HL-60 (cell line): ENCODE results near the gene RHOJ.

Experiments
- CTCF ChIP-seq: IDR thresholded peaks from one replicate; pipeline ENCODE4 v1.5.1; 2011; ENCODE audit warnings: low read length, control low read depth, inconsistent platforms; ENCODE audit not compliant: insufficient read depth
- GABPA ChIP-seq: IDR thresholded peaks from 2 replicates; pipeline ENCODE4 v1.6.1; 2012; ENCODE audit warnings: low read depth
- POLR2AphosphoS5 ChIP-seq: IDR thresholded peaks from 2 replicates; pipeline ENCODE4 v1.6.1; 2012; ENCODE audit warnings: low read depth
- SPI1 ChIP-seq: IDR thresholded peaks from 2 replicates; pipeline ENCODE4 v1.6.1; 2012; ENCODE audit warnings: low read depth, mild to moderate bottlenecking, borderline replicate concordance

- TF ChIP-seq CTCF = no peak
- no peak for TF ChIP-seq POLR2AphosphoS5
- peak; percentile 62; the same call in 1 of the 2 replicates for TF ChIP-seq SPI1
- no peak for TF ChIP-seq GABPA
Measured at GRCh38 chr14:63203618-63204406, 431 bp upstream of the RHOJ start.
